HFF-Myc (cell line): ENCODE measurements around the gene TRIP13.

Experiments used
- DNase-seq: peaks from one replicate; pipeline ENCODE4 v3.0.0-alpha.2; 2011; ENCODE audit warnings: low read depth; ENCODE audit errors: extremely low read depth
- H3K4me3 ChIP-seq: replicated peaks from 2 replicates; pipeline ENCODE4 v1.5.1; 2011; ENCODE audit warnings: low read depth, mild to moderate bottlenecking, control low read depth, low read length
- CTCF ChIP-seq: IDR thresholded peaks from 2 replicates; pipeline ENCODE4 v1.5.1; 2012; ENCODE audit warnings: mild to moderate bottlenecking, low read depth, low read length, control low read depth; ENCODE audit errors: missing control alignments

TRIP13 gene

GRCh38 chr5:948472-949274 is 56.0 kb downstream of the TRIP13 start:
- TF ChIP-seq CTCF, result no peak
- DNase-seq, result no peak
- no peak overlapping the region for H3K4me3 ChIP-seq

- H3K4me3 ChIP-seq, result no peak overlapping the region
- DNase-seq, result no peak
- no peak for TF ChIP-seq CTCF
These were observed 56.5 kb downstream of the TRIP13 start for GRCh38 chr5:949275-949543.

GRCh38 chr5:949815-950560 is 57.3 kb downstream of the TRIP13 start:
- no peak overlapping the region for H3K4me3 ChIP-seq
- no peak for DNase-seq
- TF ChIP-seq CTCF, result no peak

GRCh38 chr5:951940-952596 is 59.4 kb downstream of the TRIP13 start:
- no peak overlapping the region for H3K4me3 ChIP-seq
- DNase-seq, result no peak
- TF ChIP-seq CTCF, result no peak

- no peak for TF ChIP-seq CTCF
- DNase-seq, result no peak
These were observed 60.0 kb downstream of the TRIP13 start for GRCh38 chr5:952597-953271.

GRCh38 chr5:953535-954449 is 61.1 kb downstream of the TRIP13 start:
- no peak overlapping the region for H3K4me3 ChIP-seq
- TF ChIP-seq CTCF, result no peak
- DNase-seq, result no peak

More at GRCh38 chr5:952597-953271, 60.0 kb downstream of the TRIP13 start:
- H3K4me3 ChIP-seq, result no peak overlapping the region
